K562 (cell line): ENCODE measurements around the gene WWOX. TPM values are rescaled to one million over a fixed set of nuclear protein-coding genes. Genes with fewer than 3 reads are reported as not detected.

Experiments used
- ATAC-seq: fragments of 200-7000 bp; cut with Tn5 transposase; 3 replicates; pipeline ENCODE4 v1.9.1; 2020; ENCODE audit warnings: moderate library complexity
- BruUV-seq: library from RNA; stranded (reverse); fragments of 400-500 nt; replicated peaks from 2 replicates; lab custom pipeline; 2021; lab: Mats Ljungman, UMichigan
- CTCF ChIA-PET: fragments of 300-600 bp; formaldehyde crosslinking; extraction: SDS; loops from one replicate; lab custom pipeline; 2021; ENCODE audit warnings: low intra/inter-chr PET ratio; lab: Yijun Ruan, JAX
- POLR2A ChIA-PET: fragments of 300-600, 350-650 bp; sonication (Branson Sonifier 250); formaldehyde crosslinking; extraction: SDS; loops from one replicate; lab custom pipeline; 2021; ENCODE audit warnings: antibody characterized with exemption, inconsistent platforms; lab: Yijun Ruan, JAX
- DNase-seq, 4 experiments: peaks; one replicate each; pipeline versions ENCODE4 v3.0.0 to v3.0.0-alpha.2; 2011 to 2018; ENCODE audit warnings: low spot score in 3 of 4, mixed read lengths in 3 of 4; ENCODE audit errors: extremely low read depth in 1 of 4
- FAIRE-seq: peaks from 2 replicates; lab custom pipeline; 2011; peaks lifted over from hg19 to GRCh38; lab: Jason Lieb, UNC
- H2AFZ ChIP-seq: 2 replicates; pipeline ENCODE4 v1.6.0; 2011; ENCODE audit warnings: low read depth, low read length, control low read depth, inconsistent platforms
- H3K27ac ChIP-seq: fragments of 200-600 bp; 3 replicates; pipeline ENCODE4 v1.8.0; 2011; ENCODE audit warnings: low read depth, mild to moderate bottlenecking, control low read depth, inconsistent platforms, low read length, moderate library complexity, mixed read lengths; ENCODE audit errors: extremely low read depth
- H3K27me3 ChIP-seq, 2 experiments: fragments of 300-600 bp in 1 of 2; 2 replicates in 1 of 2; 3 replicates in 1 of 2; pipeline versions ENCODE4 v1.6.0 to v1.8.0; 2011; ENCODE audit warnings: inconsistent platforms in 2 of 2, low read length in 2 of 2, mild to moderate bottlenecking in 1 of 2, mixed read lengths in 1 of 2, moderate library complexity in 1 of 2; ENCODE audit not compliant: control insufficient read depth in 2 of 2, insufficient read depth in 2 of 2
- H3K36me3 ChIP-seq: fragments of 300-600 bp; 3 replicates; pipeline ENCODE4 v1.8.0; 2011; ENCODE audit warnings: mild to moderate bottlenecking, low read length, inconsistent platforms; ENCODE audit not compliant: control insufficient read depth, insufficient read depth
- H3K4me1 ChIP-seq, 2 experiments: fragments of 200-600 bp in 1 of 2; replicated peaks in 1 of 2; 2 replicates in 1 of 2; 3 replicates in 1 of 2; pipeline versions ENCODE4 v1.5.1 to v1.8.0; 2011; ENCODE audit warnings: inconsistent platforms in 2 of 2, low read length in 2 of 2, mild to moderate bottlenecking in 1 of 2, mixed read lengths in 1 of 2, moderate library complexity in 1 of 2; ENCODE audit not compliant: control insufficient read depth in 2 of 2, insufficient read depth in 2 of 2
- H3K4me2 ChIP-seq: 2 replicates; pipeline ENCODE4 v1.6.1; 2011; ENCODE audit warnings: low read length, control low read depth, inconsistent platforms, mixed read lengths; ENCODE audit not compliant: insufficient read depth
- H3K4me3 ChIP-seq: fragments of 200-600 bp; sonication (generic), shearing (Covaris generic); 2 replicates; pipeline ENCODE4 v1.5.1; 2016; ENCODE audit warnings: control low read depth, inconsistent platforms
- H3K79me2 ChIP-seq: fragments of 200-600 bp; 3 replicates; pipeline ENCODE4 v1.8.0; 2011; ENCODE audit warnings: low read length, inconsistent platforms; ENCODE audit not compliant: control insufficient read depth, insufficient read depth
- H3K9ac ChIP-seq, 2 experiments: 2 replicates each; pipeline versions ENCODE4 v1.6.0 to v1.6.1; 2011; ENCODE audit warnings: low read depth in 2 of 2, low read length in 2 of 2, control low read depth in 1 of 2, inconsistent platforms in 1 of 2, mild to moderate bottlenecking in 1 of 2, mixed read lengths in 1 of 2; ENCODE audit not compliant: insufficient read depth in 1 of 2
- H3K9me1 ChIP-seq: one replicate; pipeline ENCODE4 v1.6.0; 2011; ENCODE audit warnings: inconsistent platforms, mild to moderate bottlenecking, low read length, moderate library complexity; ENCODE audit not compliant: control insufficient read depth, insufficient read depth
- H3K9me3 ChIP-seq: replicated peaks from 2 replicates; pipeline ENCODE4 v1.5.1; 2011; ENCODE audit warnings: low read depth, low read length, inconsistent platforms; ENCODE audit not compliant: control insufficient read depth, insufficient read depth
- H4K20me1 ChIP-seq: replicated peaks from 2 replicates; pipeline ENCODE4 v1.6.1; 2011; ENCODE audit warnings: low read length, inconsistent platforms, mixed read lengths; ENCODE audit not compliant: control insufficient read depth, insufficient read depth
- AFF1 ChIP-seq, 2 experiments: fragments of 450-650 bp; IDR thresholded peaks; 2 replicates each; pipeline ENCODE4 v1.6.1; 2018; ENCODE audit warnings: mild to moderate bottlenecking in 2 of 2, low read depth in 1 of 2; ENCODE audit not compliant: partially characterized antibody in 2 of 2
- CAMTA2 ChIP-seq: fragments of 250-450 bp; sonication (Bioruptor Pico); conservative IDR thresholded peaks from 2 replicates; pipeline ENCODE4 v1.5.1; 2022
- CEBPZ ChIP-seq: fragments of 150-350 bp; IDR thresholded peaks from 2 replicates; pipeline ENCODE4 v1.6.1; 2014; ENCODE audit warnings: low read depth, mild to moderate bottlenecking, low read length, borderline replicate concordance
- GATA2 ChIP-seq: sonication (generic); formaldehyde crosslinking; IDR thresholded peaks from 2 replicates; pipeline ENCODE4 v1.4.0; 2020; ENCODE audit warnings: mild to moderate bottlenecking, missing genetic modification reagents
- GTF2E2 ChIP-seq: fragments of 200-800 bp; sonication (Bioruptor generic); IDR thresholded peaks from 2 replicates; pipeline ENCODE4 v1.6.1; 2016; ENCODE audit warnings: missing genetic modification characterization, missing compliant biosample characterization
- JUNB ChIP-seq: fragments of 450-650 bp; formaldehyde crosslinking; conservative IDR thresholded peaks from 2 replicates; pipeline ENCODE4 v1.4.0; 2020; ENCODE audit warnings: mild to moderate bottlenecking
- MEF2D ChIP-seq: conservative IDR thresholded peaks from 2 replicates; pipeline ENCODE4 v1.6.1; 2016; ENCODE audit warnings: low read depth, missing genetic modification characterization, missing compliant biosample characterization
- MIER1 ChIP-seq: fragments of 450-650 bp; IDR thresholded peaks from 2 replicates; pipeline ENCODE4 v1.6.1; 2016; ENCODE audit warnings: antibody characterized with exemption, mild to moderate bottlenecking, low read depth
- RBM15 ChIP-seq: fragments of 200-400 bp; formaldehyde crosslinking; IDR thresholded peaks from 2 replicates; pipeline ENCODE4 v1.6.1; 2018; ENCODE audit warnings: mild to moderate bottlenecking, low read length, moderate library complexity; ENCODE audit not compliant: insufficient read depth
- ZNF134 ChIP-seq: fragments of 250-450 bp; sonication (Bioruptor Pico); conservative IDR thresholded peaks from 2 replicates; pipeline ENCODE4 v1.4.0; 2020
- ZNF311 ChIP-seq: fragments of 250-450 bp; sonication (Bioruptor Pico); IDR thresholded peaks from 2 replicates; pipeline ENCODE4 v1.4.0; 2020; ENCODE audit warnings: mild to moderate bottlenecking, moderate library complexity
- ZNF655 ChIP-seq: fragments of 250-450 bp; sonication (Bioruptor Pico); IDR thresholded peaks from 2 replicates; pipeline ENCODE4 v1.5.0; 2021
- WGBS: fragments of 100-300 bp; shearing (Covaris generic); methylation state at CpG from one replicate; pipeline ENCODE4 v1.1.6; 2016; ENCODE audit warnings: low coverage, mixed read lengths; ENCODE audit not compliant: insufficient coverage; ENCODE audit errors: missing lambda C conversion rate; 5-methylcytosine and 5-hydroxymethylcytosine counted together
- in situ Hi-C: fragments of 300-500 bp; cut with MboI; formaldehyde crosslinking; loops from 4 replicates; pipeline ENCODE4 v1.15.0; 2018; ENCODE audit warnings: inconsistent platforms, mixed read lengths
- intact Hi-C: fragments of 100-400 bp; cut with micrococcal nuclease; formaldehyde crosslinking; loops from 2 replicates; pipeline ENCODE4 v1.14.2; 2022
- polyA plus RNA-seq, 8 experiments: library from polyadenylated mRNA; depleted of rRNA in 4 of 8; stranded (reverse) in 5 of 8; unstranded in 3 of 8; fragments of >200 nt; fragmentation: Nextera tagmentation in 2 of 8; fragmentation: Illumina TruSeq in 1 of 8; extraction: Ambion mirVana in 2 of 8; extraction: Trizol in 1 of 8; gene quantifications; 2 replicates each; pipeline versions ENCODE4 v1.2.1 to v1.2.3, GENCODE V29; 2011 to 2014; ENCODE audit warnings: inconsistent platforms in 1 of 8, missing spikeins in 1 of 8
- total RNA-seq, 7 experiments: library from RNA; depleted of rRNA in 6 of 7; stranded (reverse); fragments of >200 nt in 6 of 7; fragmentation: Illumina TruSeq in 2 of 7; extraction: Trizol in 2 of 7; gene quantifications; 2 replicates each; pipeline versions ENCODE4 v1.2.1 to v1.2.3, GENCODE V29; 2011 to 2021; ENCODE audit warnings: low replicate concordance in 1 of 7
- TF ChIP-seq, protein P1 (sequence below): fragments of 450-650 bp; formaldehyde crosslinking; IDR thresholded peaks from 2 replicates; pipeline ENCODE4 v1.4.0; 2020; ENCODE audit warnings: mild to moderate bottlenecking, mixed read lengths

The WWOX gene
- total and polyA plus RNA-seq, 9 of the 15 experiments (the other 6 are each of a cell fraction or from before 2014, with no cell fraction given) = 1.6 to 22.7 (median 8.1) TPM

GRCh38 chr16:78784771-78785170 lies 685.3 kb downstream of the WWOX start:
- H3K79me2 ChIP-seq = no peaks in the 10 kb centered on the region
- H3K9ac ChIP-seq = no peak overlapping the region
- BruUV-seq = no TSS peak
- POLR2A ChIA-PET = no interaction called here
- intact Hi-C loops (no loop called here), in situ Hi-C loops (no loop called here)
- no peaks in the 10 kb centered on the region for H3K4me1 ChIP-seq
- H4K20me1 ChIP-seq = no peaks in the 10 kb centered on the region
- no peaks in the 10 kb centered on the region for H3K9me3 ChIP-seq
- no peak for DNase-seq
- H3K4me3 ChIP-seq = no peak overlapping the region
- H2AFZ ChIP-seq = no peak overlapping the region
- no peak for ATAC-seq
- H3K27ac ChIP-seq = no peak overlapping the region
- CTCF ChIA-PET = no interaction called here
- peaks cover 0 to 8% of the 10 kb centered on the region in 2 experiments; a peak in 2 of 5 replicates for H3K27me3 ChIP-seq
- WGBS = 1% methylated on average over 6 of the region's 6 CpGs
- H3K9me1 ChIP-seq = no peaks in the 10 kb centered on the region
- H3K36me3 ChIP-seq = no peaks in the 10 kb centered on the region
- no peak for FAIRE-seq
- no peak overlapping the region for H3K4me2 ChIP-seq
- no peak for TF ChIP-seq AFF1 (IDR thresholded peaks at IDR 0.05; ENCODE audit: low read depth in 1 of 2, partially characterized antibody in 2 of 2)
- no peak for TF ChIP-seq MEF2D (tag)
- no peak for TF ChIP-seq JUNB (CRISPR knock-in tag)
- no peak for TF ChIP-seq RBM15
- TF ChIP-seq CAMTA2 = no peak
- TF ChIP-seq ZNF655 (CRISPR knock-in tag) = no peak
- TF ChIP-seq CEBPZ = no peak
- TF ChIP-seq, protein P1, sequence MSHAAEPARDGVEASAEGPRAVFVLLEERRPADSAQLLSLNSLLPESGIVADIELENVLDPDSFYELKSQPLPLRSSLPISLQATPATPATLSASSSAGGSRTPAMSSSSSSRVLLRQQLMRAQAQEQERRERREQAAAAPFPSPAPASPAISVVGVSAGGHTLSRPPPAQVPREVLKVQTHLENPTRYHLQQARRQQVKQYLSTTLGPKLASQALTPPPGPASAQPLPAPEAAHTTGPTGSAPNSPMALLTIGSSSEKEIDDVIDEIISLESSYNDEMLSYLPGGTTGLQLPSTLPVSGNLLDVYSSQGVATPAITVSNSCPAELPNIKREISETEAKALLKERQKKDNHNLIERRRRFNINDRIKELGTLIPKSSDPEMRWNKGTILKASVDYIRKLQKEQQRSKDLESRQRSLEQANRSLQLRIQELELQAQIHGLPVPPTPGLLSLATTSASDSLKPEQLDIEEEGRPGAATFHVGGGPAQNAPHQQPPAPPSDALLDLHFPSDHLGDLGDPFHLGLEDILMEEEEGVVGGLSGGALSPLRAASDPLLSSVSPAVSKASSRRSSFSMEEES (CRISPR knock-in tag) = no peak
- TF ChIP-seq GATA2 (CRISPR knock-in tag) = no peak
- no peak for TF ChIP-seq ZNF134 (CRISPR knock-in tag)
- TF ChIP-seq MIER1 = no peak
- no peak for TF ChIP-seq GTF2E2 (tag)
- TF ChIP-seq ZNF311 = no peak
